Measurements from ENCODE around the gene VWA5A.

DNA sequence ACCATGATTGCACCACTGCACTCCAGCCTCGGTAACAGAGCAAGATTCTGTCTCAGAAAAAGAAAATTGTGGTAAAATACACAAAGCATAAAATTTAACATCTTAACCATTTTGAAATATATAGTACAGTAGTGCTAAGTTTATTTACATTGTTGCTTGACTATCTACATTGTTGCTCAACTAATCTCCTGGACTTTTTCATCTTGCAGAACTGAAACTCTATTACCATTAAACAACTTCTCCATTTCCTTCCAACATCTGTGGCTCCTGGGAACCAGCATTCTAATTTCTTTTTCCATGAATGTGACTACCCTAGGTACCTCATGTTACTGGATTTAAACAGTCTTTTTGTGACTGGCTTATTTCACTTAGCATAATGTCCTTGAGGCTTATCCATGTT lies 13.5 kb upstream of the VWA5A start:
- TF ChIP-seq, protein P1, sequence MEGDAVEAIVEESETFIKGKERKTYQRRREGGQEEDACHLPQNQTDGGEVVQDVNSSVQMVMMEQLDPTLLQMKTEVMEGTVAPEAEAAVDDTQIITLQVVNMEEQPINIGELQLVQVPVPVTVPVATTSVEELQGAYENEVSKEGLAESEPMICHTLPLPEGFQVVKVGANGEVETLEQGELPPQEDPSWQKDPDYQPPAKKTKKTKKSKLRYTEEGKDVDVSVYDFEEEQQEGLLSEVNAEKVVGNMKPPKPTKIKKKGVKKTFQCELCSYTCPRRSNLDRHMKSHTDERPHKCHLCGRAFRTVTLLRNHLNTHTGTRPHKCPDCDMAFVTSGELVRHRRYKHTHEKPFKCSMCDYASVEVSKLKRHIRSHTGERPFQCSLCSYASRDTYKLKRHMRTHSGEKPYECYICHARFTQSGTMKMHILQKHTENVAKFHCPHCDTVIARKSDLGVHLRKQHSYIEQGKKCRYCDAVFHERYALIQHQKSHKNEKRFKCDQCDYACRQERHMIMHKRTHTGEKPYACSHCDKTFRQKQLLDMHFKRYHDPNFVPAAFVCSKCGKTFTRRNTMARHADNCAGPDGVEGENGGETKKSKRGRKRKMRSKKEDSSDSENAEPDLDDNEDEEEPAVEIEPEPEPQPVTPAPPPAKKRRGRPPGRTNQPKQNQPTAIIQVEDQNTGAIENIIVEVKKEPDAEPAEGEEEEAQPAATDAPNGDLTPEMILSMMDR (IDR thresholded peaks at IDR 0.05) = no peak
- no peak for TF ChIP-seq POLR2A (IDR thresholded peaks at IDR 0.05)
